Thyroid gland (tissue), 4 donors: ENCODE results near the gene MYOF.

Experiments
- POLR2A ChIP-seq, 2 donors: fragments of 450-650 bp; IDR thresholded peaks; one replicate each; pipeline ENCODE4 v1.6.1; 2017; ENCODE audit warnings: antibody characterized with exemption in 2 of 2, mild to moderate bottlenecking in 2 of 2, moderate library complexity in 1 of 2
- TF ChIP-seq, protein P1 (sequence below), 6 experiments: fragments of 200-600 bp in 3 of 6; fragments of 450-650 bp in 3 of 6; sonication (generic) in 3 of 6; IDR thresholded peaks; one replicate each; pipeline ENCODE4 v1.5.1; 2016 to 2019; ENCODE audit warnings: antibody characterized with exemption in 6 of 6, mild to moderate bottlenecking in 2 of 6, inconsistent platforms in 1 of 6, moderate library complexity in 1 of 6

DNA sequence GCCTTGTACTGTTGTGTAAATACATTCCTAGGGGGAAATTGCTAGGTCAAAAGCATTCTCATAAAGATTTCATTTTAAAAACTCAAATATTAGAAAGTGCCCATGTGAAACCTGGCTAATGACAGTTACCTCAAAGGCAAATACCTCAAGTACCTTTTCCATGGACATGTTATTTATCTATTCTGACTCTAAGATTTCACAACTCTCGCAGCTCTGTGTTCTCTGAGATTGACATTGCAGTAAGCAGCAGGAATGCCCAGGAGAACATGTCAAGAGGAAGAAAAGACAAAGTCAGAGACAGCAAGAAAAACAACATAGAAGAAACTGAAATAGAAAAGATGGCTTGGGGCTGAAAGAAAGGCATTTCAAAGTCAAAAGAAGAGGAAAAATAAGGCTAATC lies 221.0 kb downstream of the MYOF start:
- TF ChIP-seq, protein P1, sequence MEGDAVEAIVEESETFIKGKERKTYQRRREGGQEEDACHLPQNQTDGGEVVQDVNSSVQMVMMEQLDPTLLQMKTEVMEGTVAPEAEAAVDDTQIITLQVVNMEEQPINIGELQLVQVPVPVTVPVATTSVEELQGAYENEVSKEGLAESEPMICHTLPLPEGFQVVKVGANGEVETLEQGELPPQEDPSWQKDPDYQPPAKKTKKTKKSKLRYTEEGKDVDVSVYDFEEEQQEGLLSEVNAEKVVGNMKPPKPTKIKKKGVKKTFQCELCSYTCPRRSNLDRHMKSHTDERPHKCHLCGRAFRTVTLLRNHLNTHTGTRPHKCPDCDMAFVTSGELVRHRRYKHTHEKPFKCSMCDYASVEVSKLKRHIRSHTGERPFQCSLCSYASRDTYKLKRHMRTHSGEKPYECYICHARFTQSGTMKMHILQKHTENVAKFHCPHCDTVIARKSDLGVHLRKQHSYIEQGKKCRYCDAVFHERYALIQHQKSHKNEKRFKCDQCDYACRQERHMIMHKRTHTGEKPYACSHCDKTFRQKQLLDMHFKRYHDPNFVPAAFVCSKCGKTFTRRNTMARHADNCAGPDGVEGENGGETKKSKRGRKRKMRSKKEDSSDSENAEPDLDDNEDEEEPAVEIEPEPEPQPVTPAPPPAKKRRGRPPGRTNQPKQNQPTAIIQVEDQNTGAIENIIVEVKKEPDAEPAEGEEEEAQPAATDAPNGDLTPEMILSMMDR (IDR thresholded peaks at IDR 0.05): no peak
- no peak for TF ChIP-seq POLR2A (IDR thresholded peaks at IDR 0.05)
